Epidermal melanocyte (primary cell): ENCODE data around the gene CEP41.

ENCODE experiments used
- DNase-seq: peaks from one replicate; pipeline ENCODE4 v3.0.0; 2011; ENCODE audit warnings: low spot score; ENCODE audit not compliant: insufficient read length

CEP41 gene

GRCh38 chr7:130440527-130441365, at the start of gene CEP41:
Gene CEP41, minus strand, starts transcription at chr7:130441016. Its CDS starts 50 bp downstream, at chr7:130440966.
- peak; percentile 95 for DNase-seq

DNA sequence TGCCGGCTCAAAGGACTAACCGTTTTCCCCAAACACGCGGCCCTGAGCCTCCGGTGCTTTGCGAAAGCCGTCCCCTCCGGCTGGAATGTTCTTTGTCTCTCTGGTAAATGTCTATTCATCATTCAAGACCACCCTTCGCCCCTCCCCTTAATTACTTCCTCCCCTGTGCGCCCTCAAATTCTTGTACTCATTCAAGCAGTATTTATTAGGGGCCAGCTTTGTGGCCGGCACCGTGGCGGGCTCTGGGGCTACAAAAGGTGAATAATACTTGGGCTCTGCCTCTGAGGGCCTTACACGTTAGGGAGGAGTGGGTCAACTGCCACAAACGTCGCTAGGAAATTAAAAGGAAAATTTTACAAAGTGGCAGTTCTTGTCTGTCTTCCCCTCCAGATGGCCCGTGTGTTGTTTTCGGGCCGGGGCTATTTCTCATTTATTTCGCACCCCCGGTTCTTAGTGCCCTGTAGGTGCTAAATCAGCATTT, 49.5 kb upstream of the CEP41 start:
- DNase-seq, result no peak

- no peak for DNase-seq
Observed at GRCh38 chr7:130489140-130489983, 48.5 kb upstream of the CEP41 start.

DNA sequence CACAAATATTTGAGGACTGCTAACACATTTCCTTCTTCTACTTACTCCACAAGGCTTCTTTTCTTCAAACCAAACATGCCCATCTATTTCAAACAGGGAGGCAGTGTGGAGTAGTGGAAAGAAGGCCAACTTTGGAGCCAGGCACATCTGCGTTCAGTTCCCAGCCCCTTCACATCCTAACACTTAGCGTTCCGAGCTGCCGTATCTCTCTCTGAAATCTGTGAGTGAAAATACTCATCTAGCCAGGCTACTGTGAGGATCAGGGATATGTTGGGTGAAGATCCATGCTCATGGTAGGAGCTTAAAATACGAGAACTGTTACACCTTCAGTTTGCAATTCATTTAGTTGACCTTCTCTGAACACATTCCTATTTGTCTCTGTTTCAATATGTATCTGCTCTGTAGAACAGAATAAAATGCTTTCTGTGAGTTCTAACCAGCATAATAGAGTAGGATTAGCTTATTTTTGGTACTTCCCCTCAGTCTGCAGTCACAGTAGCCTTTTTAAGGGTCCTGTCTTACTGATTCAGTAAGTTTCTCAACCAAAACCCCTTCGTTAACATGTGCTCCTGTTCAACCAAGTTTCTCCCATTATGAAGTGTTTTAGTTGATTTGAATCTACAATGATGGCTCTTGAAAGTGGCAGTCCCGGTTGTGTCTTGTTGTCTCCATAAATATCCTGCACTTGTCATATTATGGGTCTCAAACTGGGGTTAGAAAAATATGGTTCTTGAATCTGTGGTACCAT, 47.8 kb upstream of the CEP41 start:
- DNase-seq, result no peak

DNA sequence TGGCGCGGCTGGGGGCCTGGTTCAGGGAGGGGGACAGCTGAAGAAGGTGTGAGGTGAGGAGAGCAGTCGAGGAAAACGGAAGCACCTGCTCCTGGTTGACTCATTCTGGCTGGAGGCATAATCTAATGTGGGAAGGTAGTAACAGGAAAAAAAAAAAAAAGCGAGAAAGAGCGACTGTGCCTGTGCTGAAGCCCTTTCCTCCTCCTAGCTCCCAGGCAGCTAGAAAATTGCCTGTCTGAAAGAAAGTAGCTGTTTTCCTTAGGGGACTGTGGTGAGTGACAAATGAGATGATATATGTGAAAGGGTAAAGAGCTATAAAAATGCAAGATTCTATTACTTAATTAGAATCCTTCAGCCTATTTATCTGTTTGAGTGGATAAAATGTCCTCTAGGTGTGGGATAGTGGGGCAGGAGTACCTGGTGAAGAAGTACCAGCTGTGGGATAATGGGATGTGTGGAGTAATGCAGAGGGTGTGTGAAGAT, 46.2 kb upstream of the CEP41 start:
- DNase-seq, result no peak

DNA sequence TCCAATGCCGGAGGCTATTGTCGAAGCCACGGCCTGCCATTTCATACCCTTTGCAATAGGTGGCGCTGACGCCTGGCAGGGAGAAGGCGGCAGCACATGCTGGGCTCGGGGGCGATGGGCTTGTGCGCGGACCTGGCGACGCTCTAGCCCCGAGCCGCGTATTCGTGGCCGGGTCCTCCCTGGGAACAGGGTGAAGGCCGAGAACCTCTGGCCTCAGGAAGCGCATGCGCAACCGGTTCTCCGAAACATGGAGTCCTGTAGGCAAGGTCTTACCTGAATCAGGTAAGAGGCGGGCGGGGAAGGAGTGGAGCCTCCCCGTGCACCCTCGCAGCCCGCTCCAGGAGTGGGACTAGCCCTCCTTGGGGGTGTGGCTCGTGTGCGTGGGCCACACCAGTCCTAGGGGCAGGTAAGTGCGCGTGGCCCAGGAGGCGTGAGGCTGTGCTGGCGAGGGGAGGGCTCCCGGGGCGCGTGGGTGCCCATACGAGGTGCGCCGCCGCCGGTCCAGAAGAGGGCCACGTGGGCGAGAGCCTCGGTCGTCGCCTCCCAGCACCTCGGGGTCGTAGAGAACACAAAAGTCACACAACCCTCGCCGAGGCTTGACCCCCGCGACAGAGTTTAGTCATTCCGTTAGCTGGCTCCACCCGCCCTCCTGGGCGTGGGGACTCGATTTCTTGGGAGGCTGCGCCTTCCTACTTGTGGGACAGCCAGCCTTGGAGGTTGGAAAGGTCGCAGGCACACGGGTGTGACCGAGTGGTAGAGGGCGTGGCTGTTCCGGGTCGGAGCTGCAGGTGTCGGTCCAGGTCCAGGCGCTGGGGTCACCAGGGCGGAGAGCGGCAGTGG, 45.5 kb upstream of the CEP41 start:
- no peak for DNase-seq

DNA sequence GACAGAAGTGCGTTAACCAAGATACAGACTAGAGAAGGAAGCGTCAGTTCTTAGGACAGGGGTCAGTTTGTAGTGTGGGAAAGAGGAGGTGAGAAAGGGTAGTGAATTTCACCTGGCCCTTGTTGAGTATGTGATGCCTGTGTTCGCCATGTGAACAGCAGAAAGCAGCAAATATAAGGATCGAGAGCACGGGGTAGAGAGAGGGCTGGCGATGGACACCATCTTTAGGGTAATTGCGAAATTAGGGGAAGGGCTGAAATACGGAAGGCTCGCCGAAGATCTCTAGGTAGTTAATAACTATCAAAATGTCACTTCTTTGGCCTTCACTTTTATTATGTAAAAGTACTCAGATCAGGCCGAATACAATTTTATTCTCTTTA, 44.9 kb upstream of the CEP41 start:
- DNase-seq, result no peak

DNA sequence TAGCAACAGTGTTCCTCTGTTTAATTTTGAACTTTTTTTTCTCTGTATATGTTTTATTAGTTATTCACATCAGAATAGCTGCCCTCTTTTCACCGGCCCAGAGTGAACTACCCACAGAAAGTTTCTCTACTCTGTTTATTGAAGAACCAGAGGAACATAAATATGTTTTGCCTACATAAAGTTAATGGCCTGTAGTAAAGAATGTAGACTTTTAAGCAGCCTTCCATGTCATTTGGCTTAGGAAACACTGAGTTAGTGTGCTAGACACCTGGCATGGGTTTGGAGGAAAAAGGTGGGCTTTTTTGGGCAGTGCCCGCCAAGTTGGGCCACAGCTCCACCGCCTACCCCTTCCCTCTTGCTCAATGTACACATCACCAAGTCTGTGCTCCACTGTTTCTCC, 42.2 kb upstream of the CEP41 start:
- no peak for DNase-seq

DNA sequence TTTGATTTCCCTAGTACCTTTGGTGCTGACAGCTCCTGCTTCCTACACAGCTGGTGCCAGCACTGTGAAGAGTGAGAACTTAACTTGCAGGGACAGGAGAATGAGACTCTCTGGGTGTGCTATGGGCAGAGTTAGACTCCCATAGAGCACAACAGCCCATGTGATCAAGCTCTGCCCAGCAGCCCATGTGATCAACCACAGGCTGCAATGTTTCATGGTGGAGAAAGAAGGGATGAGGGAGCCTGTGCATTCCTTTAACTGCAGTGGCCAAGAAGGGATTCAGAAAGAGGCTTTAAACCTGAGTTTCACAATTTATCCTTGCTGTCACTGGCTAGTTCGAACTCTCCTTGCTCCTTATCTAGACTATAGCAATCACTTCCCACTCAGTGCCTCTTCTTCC, 41.1 kb upstream of the CEP41 start:
- DNase-seq, result no peak

GRCh38 chr7:130479716-130480400, 39.0 kb upstream of the CEP41 start:
- no peak for DNase-seq

GRCh38 chr7:130478991-130479390, 38.2 kb upstream of the CEP41 start:
- no peak for DNase-seq

- no peak for DNase-seq
Observed at GRCh38 chr7:130476297-130477150, 35.7 kb upstream of the CEP41 start.

GRCh38 chr7:130475776-130476175, 35.0 kb upstream of the CEP41 start:
- no peak for DNase-seq

GRCh38 chr7:130473876-130474275, 33.1 kb upstream of the CEP41 start:
- DNase-seq, result no peak

- DNase-seq, result no peak
Observed at GRCh38 chr7:130473289-130473688, 32.5 kb upstream of the CEP41 start.

DNA sequence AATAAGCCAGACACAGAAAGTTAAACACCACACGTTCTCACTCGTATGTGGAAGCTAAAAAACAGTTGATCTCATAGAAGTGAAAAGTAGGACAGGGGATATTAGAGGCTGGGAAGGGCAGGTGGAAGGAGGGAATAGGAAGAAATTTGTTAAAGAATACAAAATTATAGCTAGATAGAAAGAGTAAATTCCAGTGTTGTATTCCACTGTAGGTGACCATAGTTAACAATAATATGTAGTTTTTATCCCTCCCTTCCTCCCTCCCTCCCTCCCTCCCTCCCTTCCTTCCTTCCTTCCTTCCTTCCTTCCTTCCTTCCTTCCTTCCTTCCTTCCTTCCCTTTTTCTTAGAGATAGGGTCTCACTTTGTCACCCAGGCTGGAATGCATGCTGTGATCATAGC, 31.2 kb upstream of the CEP41 start:
- DNase-seq, result no peak

- DNase-seq, result no peak
Observed at GRCh38 chr7:130468612-130469011, 27.8 kb upstream of the CEP41 start.

DNA sequence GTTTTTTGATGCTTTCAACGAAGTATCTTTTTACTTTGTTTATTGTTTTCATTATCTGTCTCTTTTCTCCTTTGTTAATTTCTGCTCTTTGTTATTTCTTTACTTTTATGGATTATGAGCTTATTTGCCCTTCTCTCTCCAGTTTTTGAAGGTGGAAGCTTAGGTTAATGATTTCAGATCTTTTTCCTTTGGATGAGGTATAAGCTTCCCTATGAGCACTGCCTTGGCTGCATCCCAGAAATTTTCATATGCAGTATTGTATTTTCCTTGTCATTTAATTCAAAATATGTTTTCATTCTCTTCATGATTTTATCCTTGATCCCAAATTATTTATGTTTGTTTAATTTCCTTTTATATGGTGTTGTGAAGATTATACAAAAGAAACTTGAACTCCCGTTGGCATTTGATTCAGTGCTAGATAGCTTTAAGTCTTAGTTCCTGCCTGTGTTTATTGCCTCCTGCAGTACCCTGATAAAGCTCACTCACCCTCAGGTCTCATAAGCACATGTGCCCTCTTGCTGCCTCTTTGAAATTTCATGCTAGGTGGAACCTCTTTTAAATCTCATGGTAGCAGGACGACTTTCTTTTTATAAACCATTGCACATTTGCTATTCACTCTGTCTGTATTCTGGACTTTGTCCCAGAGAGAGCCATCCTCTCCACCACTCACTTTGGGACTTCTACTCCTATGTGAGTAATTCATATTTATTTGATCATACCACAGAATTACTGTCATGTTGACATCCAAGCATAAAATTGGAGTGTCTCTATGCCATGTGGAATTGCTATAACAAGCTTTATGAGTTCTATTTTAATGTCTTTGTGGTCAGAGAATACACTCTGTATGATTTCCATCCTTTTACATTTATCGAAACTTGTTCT, 23.0 kb upstream of the CEP41 start:
- DNase-seq, result no peak
